CD14-positive monocyte (primary cell): ENCODE measurements around the gene RPS27A. TPM values are rescaled to one million over a fixed set of nuclear protein-coding genes. Genes with fewer than 3 reads are reported as not detected.
"Not testable (repeated sequence)": the region's sequence is repeated elsewhere in the genome, so short reads cannot be mapped to it uniquely, and the experiment has no call there.

Experiments
- DNase-seq, 3 donors: peaks; one replicate each; pipeline ENCODE4 v3.0.0-alpha.2; 2011 to 2022
- H2AFZ ChIP-seq: 2 replicates; pipeline ENCODE4 v1.6.0; 2012; ENCODE audit warnings: mild to moderate bottlenecking, low read depth, low read length, inconsistent platforms; ENCODE audit not compliant: insufficient read depth, poor library complexity, severe bottlenecking
- H3K27ac ChIP-seq, 2 donors: 1 replicate in 1 of 2; 2 replicates in 1 of 2; pipeline ENCODE4 v1.5.1; 2012 to 2013; ENCODE audit warnings: low read length in 2 of 2, control low read depth in 1 of 2, inconsistent platforms in 1 of 2, low read depth in 1 of 2, mild to moderate bottlenecking in 1 of 2
- H3K27me3 ChIP-seq, 2 donors: one replicate each; pipeline versions ENCODE4 v1.6.0 to v1.6.1; 2011 to 2013; ENCODE audit warnings: low read length in 2 of 2; ENCODE audit not compliant: control insufficient read depth in 2 of 2, insufficient read depth in 2 of 2
- H3K36me3 ChIP-seq, 2 donors: replicated peaks in 1 of 2; 1 replicate in 1 of 2; 2 replicates in 1 of 2; pipeline versions ENCODE4 v1.5.1 to v1.6.1; 2012 to 2013; ENCODE audit warnings: low read length in 2 of 2, control low read depth in 1 of 2, inconsistent platforms in 1 of 2, mild to moderate bottlenecking in 1 of 2; ENCODE audit not compliant: insufficient read depth in 2 of 2, control insufficient read depth in 1 of 2
- H3K4me1 ChIP-seq, 2 donors: 1 replicate in 1 of 2; 2 replicates in 1 of 2; pipeline versions ENCODE4 v1.5.1 to v1.6.1; 2012 to 2013; ENCODE audit warnings: low read length in 2 of 2, control low read depth in 1 of 2, inconsistent platforms in 1 of 2, mild to moderate bottlenecking in 1 of 2, moderate library complexity in 1 of 2; ENCODE audit not compliant: insufficient read depth in 2 of 2, control insufficient read depth in 1 of 2
- H3K4me2 ChIP-seq: replicated peaks from 2 replicates; pipeline ENCODE3; 2012; ENCODE audit warnings: low read length, moderate library complexity, mild to moderate bottlenecking; ENCODE audit not compliant: poor library complexity, severe bottlenecking; ENCODE audit errors: extremely low read depth
- H3K4me3 ChIP-seq, 3 experiments: fragments of 200-600 bp in 1 of 3; sonication (generic) in 1 of 3; replicated peaks in 1 of 3; 1 replicate in 2 of 3; 2 replicates in 1 of 3; pipeline ENCODE4 v1.5.1; 2011 to 2013; ENCODE audit warnings: low read length in 3 of 3, mild to moderate bottlenecking in 3 of 3, control low read depth in 2 of 3, low read depth in 2 of 3, inconsistent platforms in 1 of 3, moderate library complexity in 1 of 3
- H3K79me2 ChIP-seq: 2 replicates; pipeline ENCODE4 v1.6.0; 2012; ENCODE audit warnings: mild to moderate bottlenecking, control low read depth, inconsistent platforms, low read length, moderate library complexity; ENCODE audit not compliant: insufficient read depth
- H3K9ac ChIP-seq: 2 replicates; pipeline ENCODE4 v1.6.0; 2017; ENCODE audit warnings: low read length, mild to moderate bottlenecking; ENCODE audit not compliant: insufficient read depth, poor library complexity, severe bottlenecking
- H3K9me3 ChIP-seq, 2 donors: replicated peaks in 1 of 2; 1 replicate in 1 of 2; 2 replicates in 1 of 2; pipeline versions ENCODE4 v1.5.1 to v1.6.1; 2012 to 2013; ENCODE audit warnings: low read length in 2 of 2, control low read depth in 1 of 2; ENCODE audit not compliant: control insufficient read depth in 1 of 2, insufficient read depth in 1 of 2
- H4K20me1 ChIP-seq: 2 replicates; pipeline ENCODE4 v1.6.0; 2012; ENCODE audit warnings: mild to moderate bottlenecking, low read length, control low read depth, moderate library complexity; ENCODE audit not compliant: insufficient read depth
- H3K27ac Mint-ChIP-seq, 7 donors: one replicate each; pipeline ENCODE4 v1.8.0; 2020; ENCODE audit warnings: mild to moderate bottlenecking in 7 of 7, mixed read lengths in 7 of 7, moderate library complexity in 6 of 7, inconsistent platforms in 2 of 7
- H3K27me3 Mint-ChIP-seq, 3 donors: one replicate each; pipeline ENCODE4 v1.8.0; 2021 to 2022; ENCODE audit warnings: low read depth in 3 of 3, mild to moderate bottlenecking in 3 of 3, mixed read lengths in 3 of 3, moderate library complexity in 3 of 3, inconsistent platforms in 1 of 3
- H3K36me3 Mint-ChIP-seq, 2 donors: one replicate each; pipeline ENCODE4 v1.8.0; 2020; ENCODE audit warnings: mixed read lengths in 2 of 2, inconsistent platforms in 1 of 2, mild to moderate bottlenecking in 1 of 2
- H3K4me1 Mint-ChIP-seq: one replicate; pipeline ENCODE4 v1.8.0; 2020; ENCODE audit warnings: mild to moderate bottlenecking, mixed read lengths
- H3K4me3 Mint-ChIP-seq, 2 donors: one replicate each; pipeline ENCODE4 v1.8.0; 2020; ENCODE audit warnings: mild to moderate bottlenecking in 2 of 2, mixed read lengths in 2 of 2, moderate library complexity in 1 of 2
- H3K9me3 Mint-ChIP-seq, 7 donors: one replicate each; pipeline ENCODE4 v1.8.0; 2020 to 2022; ENCODE audit warnings: mixed read lengths in 7 of 7, mild to moderate bottlenecking in 6 of 7, moderate library complexity in 6 of 7, inconsistent platforms in 2 of 7
- WGBS: methylation state at CpG from one replicate; pipeline ENCODE4 v1.1.5; 2013; ENCODE audit warnings: missing lambda C conversion rate; ENCODE audit not compliant: insufficient coverage; 5-methylcytosine and 5-hydroxymethylcytosine counted together
- intact Hi-C, 2 donors: fragments of 100-400 bp; cut with micrococcal nuclease; formaldehyde crosslinking; loops; one replicate each; pipeline versions ENCODE4 v1.15.0 to v1.15.1; 2023
- polyA plus RNA-seq, 3 donors: library from polyadenylated mRNA; depleted of rRNA in 1 of 3; unstranded in 2 of 3; stranded (reverse) in 1 of 3; fragments of 300-500 nt in 2 of 3; fragments of >200 nt in 1 of 3; fragmentation: Illumina TruSeq in 2 of 3; gene quantifications; 1 replicate in 2 of 3; 2 replicates in 1 of 3; pipeline ENCODE4 v1.2.3, GENCODE V29; 2012 to 2021
- TF ChIP-seq, protein P1 (sequence below): fragments of 200-600 bp; IDR thresholded peaks from one replicate; pipeline ENCODE4 v1.8.0; 2022; ENCODE audit warnings: antibody characterized with exemption, mild to moderate bottlenecking

The RPS27A gene
- polyA plus RNA-seq, 3 donors = 785 to 1,452 (median 967) TPM

DNA sequence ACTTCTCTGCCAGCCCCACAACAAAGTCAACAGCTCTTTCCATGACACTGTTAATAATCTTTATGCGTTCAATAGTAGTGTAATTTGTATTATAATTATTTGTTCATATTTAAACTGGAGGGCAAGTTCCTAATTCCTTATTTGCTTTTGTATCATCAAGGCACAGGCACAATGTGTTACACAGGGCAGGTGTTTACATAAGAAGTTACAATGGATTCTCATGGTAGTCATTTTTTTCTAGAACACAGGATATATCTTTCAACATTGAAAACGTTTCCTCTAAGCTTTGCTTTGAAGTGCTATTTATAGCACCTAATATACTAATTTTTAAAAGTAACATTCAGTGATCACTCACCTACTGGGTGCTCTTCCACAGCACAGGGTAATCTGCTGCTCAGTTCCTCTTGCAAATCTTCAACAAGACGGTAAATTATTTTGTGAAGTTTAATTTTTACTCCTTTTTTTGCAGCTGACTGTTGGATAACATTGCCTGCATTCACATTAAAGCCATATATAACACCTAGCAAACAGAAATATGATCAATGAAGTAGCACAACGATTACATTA lies 7.3 kb downstream of the RPS27A start:
- peaks cover 14% of the 10 kb centered on the region for H4K20me1 ChIP-seq
- H3K4me2 ChIP-seq = no peak overlapping the region
- no CpG with 5 or more reads among the region's 4 CpGs for WGBS
- Mint-ChIP-seq H3K27me3 (no peaks in the 10 kb centered on the region), H3K27ac (no peak overlapping the region), H3K4me3 (no peak overlapping the region), H3K9me3 (no peaks in the 10 kb centered on the region), H3K4me1 (no peaks in the 10 kb centered on the region), H3K36me3 (peaks cover 48 to 85% of the 10 kb centered on the region in 2 donors)
- no peak overlapping the region for H3K4me3 ChIP-seq
- H3K79me2 ChIP-seq = no peaks in the 10 kb centered on the region
- peaks cover 0 to under 1% of the 10 kb centered on the region in 2 donors for H3K4me1 ChIP-seq
- no peak overlapping the region for H3K9ac ChIP-seq
- intact Hi-C loops = loop anchor here (1.0 to 10.0 kb wide), 2 partner anchors 16 to 375 kb away; partner anchors contain the start of gene PPP4R3B (in 1 of the 2)
- DNase-seq = no peak
- peaks cover 60 to 86% of the 10 kb centered on the region in 2 donors for H3K36me3 ChIP-seq
- H2AFZ ChIP-seq = no peak overlapping the region
- H3K27ac ChIP-seq = no peak overlapping the region
- TF ChIP-seq, protein P1, sequence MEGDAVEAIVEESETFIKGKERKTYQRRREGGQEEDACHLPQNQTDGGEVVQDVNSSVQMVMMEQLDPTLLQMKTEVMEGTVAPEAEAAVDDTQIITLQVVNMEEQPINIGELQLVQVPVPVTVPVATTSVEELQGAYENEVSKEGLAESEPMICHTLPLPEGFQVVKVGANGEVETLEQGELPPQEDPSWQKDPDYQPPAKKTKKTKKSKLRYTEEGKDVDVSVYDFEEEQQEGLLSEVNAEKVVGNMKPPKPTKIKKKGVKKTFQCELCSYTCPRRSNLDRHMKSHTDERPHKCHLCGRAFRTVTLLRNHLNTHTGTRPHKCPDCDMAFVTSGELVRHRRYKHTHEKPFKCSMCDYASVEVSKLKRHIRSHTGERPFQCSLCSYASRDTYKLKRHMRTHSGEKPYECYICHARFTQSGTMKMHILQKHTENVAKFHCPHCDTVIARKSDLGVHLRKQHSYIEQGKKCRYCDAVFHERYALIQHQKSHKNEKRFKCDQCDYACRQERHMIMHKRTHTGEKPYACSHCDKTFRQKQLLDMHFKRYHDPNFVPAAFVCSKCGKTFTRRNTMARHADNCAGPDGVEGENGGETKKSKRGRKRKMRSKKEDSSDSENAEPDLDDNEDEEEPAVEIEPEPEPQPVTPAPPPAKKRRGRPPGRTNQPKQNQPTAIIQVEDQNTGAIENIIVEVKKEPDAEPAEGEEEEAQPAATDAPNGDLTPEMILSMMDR = no peak
- H3K27me3 ChIP-seq = no peaks in the 10 kb centered on the region
- H3K9me3 ChIP-seq = no peaks in the 10 kb centered on the region

DNA sequence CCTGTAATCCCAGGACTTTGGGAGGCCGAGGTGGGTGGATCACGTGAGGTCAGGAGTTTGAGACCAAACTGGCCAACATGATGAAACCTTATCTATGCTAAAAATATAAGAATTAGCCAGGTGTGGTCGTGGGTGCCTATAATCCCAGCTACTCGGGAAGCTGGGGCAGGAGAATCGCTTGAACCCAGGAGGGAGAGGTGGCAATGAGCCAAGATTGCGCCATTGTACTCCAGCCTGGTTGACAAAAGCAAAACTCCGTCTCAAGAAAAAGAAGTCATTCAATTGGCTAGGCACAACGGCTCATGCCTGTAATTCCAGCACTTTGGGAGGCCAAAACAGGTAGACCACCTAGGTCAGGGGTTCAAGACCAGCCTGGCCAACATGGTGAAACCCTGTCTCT lies 9.1 kb downstream of the RPS27A start:
- H3K27ac ChIP-seq, H3K4me1 ChIP-seq, H2AFZ ChIP-seq, H3K4me3 Mint-ChIP-seq, H3K27me3 ChIP-seq, intact Hi-C loops, DNase-seq, H3K9me3 ChIP-seq, H3K79me2 ChIP-seq, H3K4me2 ChIP-seq, H3K4me3 ChIP-seq, H3K4me1 Mint-ChIP-seq, H3K27me3 Mint-ChIP-seq, H3K9me3 Mint-ChIP-seq, H4K20me1 ChIP-seq, H3K9ac ChIP-seq: not testable (repeated sequence)
- WGBS = 95% methylated on average over 7 of the region's 8 CpGs
- Mint-ChIP-seq H3K36me3 (peaks cover 44 to 82% of the 10 kb centered on the region in 2 donors), H3K27ac (peak overlapping the region in 2 of 7 donors; percentile 19 to 55)
- peaks cover 50 to 85% of the 10 kb centered on the region in 2 donors for H3K36me3 ChIP-seq
